ENCODE results near the gene IGSF22. TPM values are rescaled to one million over a fixed set of nuclear protein-coding genes. Genes with fewer than 3 reads are reported as not detected.

Gene IGSF22
- total and polyA plus RNA-seq, 8 donors = 0.16 to 1.2 (median 0.69) TPM

DNA sequence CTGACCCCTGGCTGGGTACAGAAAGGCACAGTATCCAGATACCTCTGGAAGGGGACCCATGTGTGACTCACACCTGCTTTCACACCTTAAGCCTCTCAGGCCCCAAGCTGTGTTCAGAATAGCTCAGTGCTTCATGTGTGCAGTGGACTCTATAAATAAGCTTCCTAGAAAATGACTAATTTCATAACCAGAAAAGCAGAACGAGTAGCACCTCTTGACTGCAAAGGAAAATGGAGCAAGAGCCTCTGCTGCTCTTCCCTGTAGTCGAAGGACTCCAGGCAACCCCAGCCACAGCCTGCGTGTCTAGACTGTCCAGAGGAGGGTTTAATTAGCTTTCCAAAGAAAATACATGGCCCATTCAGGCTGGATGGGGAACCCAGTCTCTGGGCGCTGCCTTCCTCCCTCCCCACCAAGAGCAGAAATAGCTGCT is 42.5 kb upstream of the IGSF22 start:
- DNase-seq = no peak
- no peaks in the 10 kb centered on the region for H3K4me1 ChIP-seq
- H3K36me3 ChIP-seq = no peaks in the 10 kb centered on the region
- no peak for FAIRE-seq
- no peak overlapping the region for H3K4me3 ChIP-seq
- no peak overlapping the region for H3K27ac ChIP-seq
- no peak for TF ChIP-seq CTCF (IDR thresholded peaks at IDR 0.05)
- H3K27me3 ChIP-seq = no peaks in the 10 kb centered on the region
- no peaks in the 10 kb centered on the region for H3K9me3 ChIP-seq
- intact Hi-C loops (cut with DNase I) = no loop called here
- peak in 1 of 4 donors; percentile 49 for ATAC-seq
- 64 to 65% methylated on average over 4 of the region's 4 CpGs for WGBS, 2 donors

GRCh38 chr11:18766015-18766414 is 40.0 kb upstream of the IGSF22 start:
- Histone ChIP-seq H3K27me3 (no peaks in the 10 kb centered on the region), H3K36me3 (no peaks in the 10 kb centered on the region), H3K27ac (no peak overlapping the region), H3K4me3 (no peak overlapping the region), H3K4me1 (no peaks in the 10 kb centered on the region), H3K9me3 (no peaks in the 10 kb centered on the region)
- 64 to 77% methylated on average over 2 of the region's 2 CpGs for WGBS, 2 donors
- FAIRE-seq = no peak
- intact Hi-C loops (cut with DNase I) = no loop called here
- DNase-seq = no peak
- no peak for TF ChIP-seq CTCF (IDR thresholded peaks at IDR 0.05)
- no peak for ATAC-seq

DNA sequence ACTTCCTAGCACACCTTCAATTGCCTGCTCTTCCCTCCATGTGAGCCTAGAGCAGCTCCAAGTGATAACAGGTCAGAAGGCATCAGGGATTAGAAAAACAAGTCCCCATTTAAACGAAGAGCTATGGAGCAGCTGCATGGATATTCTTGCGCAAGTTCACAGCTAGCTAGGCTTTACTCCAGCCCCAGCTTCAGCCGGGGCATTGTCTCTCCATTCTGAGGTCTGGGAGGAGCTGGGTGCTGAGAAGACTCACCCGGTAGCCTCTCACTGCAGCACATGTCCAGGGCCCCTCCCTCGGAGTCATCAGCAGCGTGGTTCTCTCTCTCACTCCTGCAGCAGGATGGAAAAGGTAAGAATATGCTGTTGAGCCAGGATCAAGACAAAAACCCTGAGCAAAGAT is 39.6 kb upstream of the IGSF22 start:
- WGBS, 2 donors = 36 to 45% methylated on average over 6 of the region's 6 CpGs
- FAIRE-seq = no peak
- Histone ChIP-seq H3K9me3 (no peaks in the 10 kb centered on the region), H3K4me1 (no peaks in the 10 kb centered on the region), H3K36me3 (no peaks in the 10 kb centered on the region), H3K27me3 (no peaks in the 10 kb centered on the region), H3K27ac (no peak overlapping the region), H3K4me3 (no peak overlapping the region)
- intact Hi-C loops (cut with DNase I) = no loop called here
- no peak for ATAC-seq
- DNase-seq = no peak
- TF ChIP-seq CTCF (IDR thresholded peaks at IDR 0.05) = no peak

DNA sequence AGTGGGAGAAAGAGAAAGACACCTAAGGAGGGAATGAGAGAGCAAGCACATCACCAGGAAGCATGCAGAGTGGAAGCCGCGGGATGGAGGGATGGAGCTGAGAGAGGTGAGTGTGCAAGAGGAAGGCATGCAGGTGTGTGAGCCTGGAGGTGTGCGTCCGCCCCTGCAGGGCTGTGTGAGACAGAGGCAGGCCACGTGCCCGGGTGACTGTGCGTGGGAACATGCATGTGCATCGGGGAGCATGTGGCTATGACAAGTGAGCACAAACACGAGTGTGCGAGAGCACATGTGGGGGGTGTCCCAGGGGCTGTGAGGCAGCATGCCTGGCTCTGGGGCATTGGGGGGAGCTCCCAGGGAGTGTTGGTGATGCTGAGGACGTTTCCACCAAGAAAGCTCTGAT is 35.8 kb upstream of the IGSF22 start:
- Histone ChIP-seq H3K36me3 (no peaks in the 10 kb centered on the region), H3K27ac (no peak overlapping the region), H3K4me1 (no peaks in the 10 kb centered on the region), H3K27me3 (no peaks in the 10 kb centered on the region), H3K4me3 (no peak overlapping the region), H3K9me3 (no peaks in the 10 kb centered on the region)
- intact Hi-C loops (cut with DNase I) = no loop called here
- no peak for ATAC-seq
- DNase-seq = no peak
- no peak for TF ChIP-seq CTCF (IDR thresholded peaks at IDR 0.05)
- no peak for FAIRE-seq
- 69 to 82% methylated on average over 11 of the region's 11 CpGs for WGBS, 2 donors

- Histone ChIP-seq H3K27me3 (no peaks in the 10 kb centered on the region), H3K4me1 (no peaks in the 10 kb centered on the region), H3K36me3 (no peaks in the 10 kb centered on the region), H3K4me3 (no peak overlapping the region), H3K9me3 (no peaks in the 10 kb centered on the region), H3K27ac (no peak overlapping the region)
- no peak for TF ChIP-seq CTCF (IDR thresholded peaks at IDR 0.05)
- ATAC-seq (no peak), FAIRE-seq (no peak), DNase-seq (no peak)
- intact Hi-C loops (cut with DNase I) = no loop called here
- 70 to 72% methylated on average over 3 of the region's 3 CpGs for WGBS, 2 donors
Observed at GRCh38 chr11:18761144-18761543, 35.2 kb upstream of the IGSF22 start.
